Left lung (tissue), 10 donors: ENCODE measurements around the gene PRORP. TPM values are rescaled to one million over a fixed set of nuclear protein-coding genes. Genes with fewer than 3 reads are reported as not detected.

Source experiments
- ATAC-seq: fragments of 200-7000 bp; cut with Tn5 transposase; one replicate; pipeline ENCODE4 v1.9.1; 2020; ENCODE audit warnings: moderate library complexity
- DNase-seq, 4 donors: peaks; one replicate each; pipeline ENCODE4 v3.0.0-alpha.2; 2013 to 2020
- H3K27ac ChIP-seq, 2 donors: fragments of 200-600 bp; sonication (generic) in 1 of 2; one replicate each; pipeline versions ENCODE4 v1.5.0 to v1.8.0; 2020 to 2021
- H3K27me3 ChIP-seq, 2 donors: fragments of 200-600 bp; sonication (generic) in 1 of 2; one replicate each; pipeline versions ENCODE4 v1.5.0 to v1.8.0; 2020 to 2021
- H3K36me3 ChIP-seq, 2 donors: fragments of 200-600 bp; sonication (generic) in 1 of 2; one replicate each; pipeline versions ENCODE4 v1.5.0 to v1.8.0; 2020 to 2021
- H3K4me1 ChIP-seq, 2 donors: fragments of 200-600 bp; one replicate each; pipeline ENCODE4 v1.8.0; 2021
- H3K4me3 ChIP-seq, 2 donors: fragments of 200-600 bp; sonication (generic) in 1 of 2; one replicate each; pipeline versions ENCODE4 v1.5.0 to v1.8.0; 2020 to 2021; ENCODE audit warnings: mild to moderate bottlenecking in 1 of 2
- H3K9me3 ChIP-seq, 2 donors: fragments of 200-600 bp; sonication (generic) in 1 of 2; one replicate each; pipeline versions ENCODE4 v1.5.0 to v1.8.0; 2020 to 2021
- CTCF ChIP-seq, 2 donors: fragments of 200-600 bp; sonication (generic) in 1 of 2; IDR thresholded peaks; one replicate each; pipeline versions ENCODE4 v1.5.0 to v1.8.0; 2021; ENCODE audit warnings: antibody characterized with exemption in 2 of 2
- intact Hi-C, 2 donors: fragments of 100-400 bp; cut with DNase I; formaldehyde crosslinking; loops; one replicate each; pipeline versions ENCODE4 v1.11.2 to v1.14.2; 2022
- polyA plus RNA-seq, 6 donors: library from polyadenylated mRNA; unstranded; fragments of 120-200 nt; gene quantifications; one replicate each; pipeline ENCODE4 v1.2.1, GENCODE V29; 2013; ENCODE audit not compliant: insufficient read length in 6 of 6
- total RNA-seq, 2 donors: library from RNA; stranded (reverse); fragmentation: NEBNext Ultra II Directional; extraction: Animal tissue kit (Norgen Biotek cat#: 25700); gene quantifications; one replicate each; pipeline ENCODE4 v1.2.1, GENCODE V29; 2021
- donor health status: DM: no; HTN: yes; CAD: no.
- donor health status: DM: no; HTN: no; CAD: no.

PRORP gene
- total and polyA plus RNA-seq, 8 donors = 26.7 to 38.8 (median 29.5) TPM

- no peak for TF ChIP-seq CTCF (IDR thresholded peaks at IDR 0.05)
- Histone ChIP-seq H3K9me3 (no peaks in the 10 kb centered on the region), H3K27me3 (no peaks in the 10 kb centered on the region), H3K36me3 (peaks cover 0 to 84% of the 10 kb centered on the region in 2 donors), H3K4me1 (peaks cover 3 to 12% of the 10 kb centered on the region in 2 donors), H3K27ac (no peak overlapping the region), H3K4me3 (no peak overlapping the region)
- DNase-seq (no peak), ATAC-seq (no peak)
- intact Hi-C loops = no loop called here
These were observed 8.9 kb upstream of the PRORP start for GRCh38 chr14:35113308-35113950.

GRCh38 chr14:35114036-35114435 lies 8.3 kb upstream of the PRORP start:
- peaks cover 0 to 84% of the 10 kb centered on the region in 2 donors for H3K36me3 ChIP-seq
- no peak for TF ChIP-seq CTCF (IDR thresholded peaks at IDR 0.05)
- H3K4me1 ChIP-seq = peaks cover 3 to 18% of the 10 kb centered on the region in 2 donors
- H3K9me3 ChIP-seq = no peaks in the 10 kb centered on the region
- H3K27me3 ChIP-seq = no peaks in the 10 kb centered on the region
- DNase-seq (no peak), ATAC-seq (no peak)
- no peak overlapping the region for H3K27ac ChIP-seq
- H3K4me3 ChIP-seq = no peak overlapping the region
- intact Hi-C loops = no loop called here

- Histone ChIP-seq H3K9me3 (no peaks in the 10 kb centered on the region), H3K27ac (no peak overlapping the region), H3K27me3 (no peaks in the 10 kb centered on the region), H3K4me3 (no peak overlapping the region), H3K4me1 (peaks cover 3 to 39% of the 10 kb centered on the region in 2 donors), H3K36me3 (peaks cover 0 to 74% of the 10 kb centered on the region in 2 donors)
- intact Hi-C loops = no loop called here
- ATAC-seq (no peak), DNase-seq (no peak)
- TF ChIP-seq CTCF (IDR thresholded peaks at IDR 0.05) = no peak
These were observed 6.1 kb upstream of the PRORP start for GRCh38 chr14:35116242-35116641.

- TF ChIP-seq CTCF (IDR thresholded peaks at IDR 0.05) = no peak
- Histone ChIP-seq H3K4me1 (peaks cover 3 to 39% of the 10 kb centered on the region in 2 donors), H3K9me3 (no peaks in the 10 kb centered on the region), H3K27ac (no peak overlapping the region), H3K27me3 (no peaks in the 10 kb centered on the region), H3K4me3 (no peak overlapping the region), H3K36me3 (peaks cover 0 to 65% of the 10 kb centered on the region in 2 donors)
- intact Hi-C loops = no loop called here
- no peak for ATAC-seq
- no peak for DNase-seq
These were observed 5.2 kb upstream of the PRORP start for GRCh38 chr14:35117112-35117511.

- Histone ChIP-seq H3K36me3 (peaks cover 0 to 24% of the 10 kb centered on the region in 2 donors), H3K27me3 (no peaks in the 10 kb centered on the region), H3K4me3 (peak overlapping the region; percentile 74 to 78), H3K4me1 (peaks cover 13 to 73% of the 10 kb centered on the region in 2 donors), H3K27ac (peak overlapping the region; percentile 97 to 98), H3K9me3 (no peaks in the 10 kb centered on the region)
- no peak for TF ChIP-seq CTCF (IDR thresholded peaks at IDR 0.05)
- ATAC-seq = no peak
- intact Hi-C loops = no loop called here
- no peak for DNase-seq
These were observed 1.1 kb upstream of the PRORP start for GRCh38 chr14:35121026-35121886.
